ENCODE measurements around the gene NAPG.

GRCh38 chr18:10536280-10536679 lies 10.5 kb downstream of the NAPG start:
- no peak for TF ChIP-seq POLR2A (IDR thresholded peaks at IDR 0.05)
- no peak for TF ChIP-seq POLR2AphosphoS5 (IDR thresholded peaks at IDR 0.05)
- TF ChIP-seq CTCF (IDR thresholded peaks at IDR 0.05), result no peak
